Raji (cell line): ENCODE results near the gene CLSTN1.

Experiments
- POLR2A ChIP-seq: IDR thresholded peaks from 2 replicates; pipeline ENCODE4 v1.6.1; 2011; ENCODE audit warnings: low read depth, low read length, control low read depth; ENCODE audit not compliant: insufficient read depth

Gene CLSTN1

DNA sequence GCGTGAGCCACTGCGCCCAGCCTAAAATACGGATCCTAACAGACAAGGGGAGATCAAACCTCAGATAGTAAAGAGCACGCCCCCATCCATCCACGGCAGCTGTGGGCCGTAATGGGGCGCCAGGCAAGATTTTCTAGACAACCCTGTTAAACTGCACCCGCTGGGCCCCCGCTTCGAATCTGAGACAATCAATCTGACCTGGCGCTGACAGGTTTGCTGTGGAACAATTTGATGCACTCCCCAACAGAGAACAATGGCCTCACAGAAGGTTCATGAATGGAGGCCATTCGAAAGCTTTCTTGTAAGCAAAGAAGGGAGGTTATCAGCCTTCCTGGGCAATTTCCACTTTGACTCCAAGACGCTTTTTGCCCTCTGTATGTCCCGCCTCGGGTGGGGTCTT lies 30.5 kb downstream of the CLSTN1 start:
- no peak for TF ChIP-seq POLR2A

DNA sequence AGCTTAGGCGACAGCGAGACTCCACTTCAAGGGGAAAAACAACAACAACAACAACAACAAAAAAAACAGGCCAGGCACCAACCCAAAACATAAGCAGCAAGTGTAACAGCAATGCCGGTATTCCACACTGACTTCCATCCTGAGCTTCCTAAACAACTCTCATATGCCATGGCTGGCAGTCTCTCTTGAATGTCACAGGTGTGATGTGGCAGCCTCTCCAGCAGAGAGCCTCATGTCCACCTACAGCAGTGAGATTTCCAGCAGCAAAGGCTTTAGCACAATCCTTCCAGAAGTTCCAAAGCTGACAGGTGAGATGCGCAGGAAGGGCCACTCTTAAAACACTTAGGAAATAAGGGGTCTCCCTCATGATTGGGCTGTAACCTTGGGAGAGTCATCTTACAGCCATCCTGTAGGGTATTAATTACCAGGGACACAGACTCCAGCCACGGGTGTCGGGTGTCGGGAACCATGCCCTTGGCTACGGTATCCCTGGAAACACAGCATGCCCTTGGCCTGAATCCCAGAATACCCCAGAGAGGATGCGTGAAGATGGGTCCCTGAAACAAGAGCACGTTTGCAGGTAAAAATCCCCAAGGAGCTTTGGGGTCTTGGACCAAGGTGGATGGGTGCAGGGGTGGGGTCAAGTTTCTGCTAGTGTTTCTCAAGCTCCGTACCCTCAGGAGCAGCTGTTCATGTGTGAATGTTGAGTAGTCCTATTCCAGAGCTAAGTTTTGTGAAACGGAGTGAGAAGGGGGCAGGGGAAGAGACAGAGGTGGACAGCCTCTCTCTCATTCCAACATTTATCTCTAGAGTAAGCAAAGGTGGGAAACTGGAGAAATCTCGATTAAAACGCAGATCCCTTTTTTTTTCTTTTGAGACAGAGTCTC lies 31.4 kb downstream of the CLSTN1 start:
- TF ChIP-seq POLR2A = no peak

DNA sequence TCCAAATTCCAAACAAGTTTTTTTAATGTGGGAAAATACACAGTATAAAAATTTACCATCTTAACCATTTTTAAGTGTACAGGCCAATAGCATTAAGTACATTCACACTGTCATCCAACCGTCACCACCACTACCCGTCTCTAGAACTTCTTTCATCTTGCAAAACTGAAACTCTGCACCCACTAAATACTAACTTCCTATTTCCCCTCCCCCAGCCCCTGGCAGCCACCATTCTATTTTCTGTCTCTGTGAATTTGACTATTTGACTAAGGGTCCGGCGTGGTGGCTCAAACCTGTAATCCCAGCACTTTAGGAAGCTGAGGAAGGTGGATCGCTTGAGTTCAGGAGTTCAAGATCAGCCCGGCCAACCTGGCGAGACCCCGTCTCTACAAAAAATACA lies 36.1 kb downstream of the CLSTN1 start:
- no peak; the same call in 1 of the 2 replicates for TF ChIP-seq POLR2A

DNA sequence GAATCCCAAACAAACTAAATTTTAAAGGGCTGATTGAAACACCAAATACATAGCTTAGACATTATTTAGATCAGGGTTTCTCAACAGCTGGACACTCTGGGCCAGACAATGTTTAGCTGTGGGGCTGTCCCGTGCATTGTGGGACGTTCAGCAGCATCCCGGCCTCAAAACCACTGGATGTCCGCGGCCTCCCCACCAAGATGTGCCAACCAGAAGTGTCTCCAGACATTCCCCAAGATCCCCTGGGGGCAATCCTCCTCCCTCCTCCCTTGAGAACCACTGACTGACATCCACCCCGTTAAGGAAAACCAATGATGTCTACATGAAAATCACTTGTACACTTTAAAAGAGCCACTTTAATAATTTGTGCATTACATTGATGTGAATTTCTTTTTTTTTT lies 38.4 kb downstream of the CLSTN1 start:
- no peak for TF ChIP-seq POLR2A

DNA sequence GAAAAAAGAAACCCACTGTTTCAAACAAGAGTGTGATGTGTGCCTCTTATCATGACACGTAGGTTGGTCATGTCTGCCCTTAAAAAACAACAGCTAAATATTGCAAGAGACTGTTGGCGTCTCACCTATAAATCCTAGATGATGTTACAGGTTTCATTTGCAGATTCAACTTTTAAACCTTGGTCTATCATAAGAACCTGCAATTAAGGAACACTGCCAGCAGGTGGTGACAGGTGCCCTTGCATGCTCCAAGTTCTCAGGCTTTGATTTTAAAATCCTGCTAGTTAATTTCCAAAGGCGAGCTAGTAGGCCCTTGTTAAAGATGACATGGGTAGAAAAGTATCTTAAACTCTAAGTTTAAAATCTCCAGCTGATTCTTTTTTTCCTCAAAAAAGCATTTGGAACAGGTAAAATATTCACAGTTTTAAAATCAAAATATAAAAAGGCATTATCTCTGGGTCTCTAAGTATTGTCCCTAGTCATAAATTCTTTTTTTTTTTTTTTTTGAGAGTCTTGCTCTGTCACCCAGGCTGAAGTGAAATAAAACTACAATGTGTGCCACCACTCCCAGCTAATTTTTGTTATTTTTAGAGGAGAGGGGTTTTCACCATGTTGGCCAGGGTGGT lies 39.1 kb downstream of the CLSTN1 start:
- TF ChIP-seq POLR2A = no peak

DNA sequence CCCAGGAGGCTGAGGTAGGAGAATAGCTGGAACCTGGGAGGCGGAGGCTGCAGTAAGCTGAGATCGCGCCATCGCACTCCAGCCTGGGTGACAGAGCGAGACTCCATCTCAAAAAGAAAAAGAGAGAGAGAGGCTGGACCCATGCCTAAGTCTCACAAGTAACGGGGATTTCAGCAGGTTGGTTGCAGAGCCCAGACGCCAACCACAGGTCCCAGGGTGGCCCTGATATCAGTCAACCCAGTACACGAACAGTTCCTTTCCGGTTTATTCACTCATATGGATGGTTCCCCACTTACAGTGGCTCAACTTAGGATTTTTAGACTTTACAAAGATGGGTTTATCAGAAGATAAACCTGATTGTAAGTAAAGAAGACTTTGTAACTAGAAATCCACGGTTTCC lies 40.9 kb downstream of the CLSTN1 start:
- no peak for TF ChIP-seq POLR2A

DNA sequence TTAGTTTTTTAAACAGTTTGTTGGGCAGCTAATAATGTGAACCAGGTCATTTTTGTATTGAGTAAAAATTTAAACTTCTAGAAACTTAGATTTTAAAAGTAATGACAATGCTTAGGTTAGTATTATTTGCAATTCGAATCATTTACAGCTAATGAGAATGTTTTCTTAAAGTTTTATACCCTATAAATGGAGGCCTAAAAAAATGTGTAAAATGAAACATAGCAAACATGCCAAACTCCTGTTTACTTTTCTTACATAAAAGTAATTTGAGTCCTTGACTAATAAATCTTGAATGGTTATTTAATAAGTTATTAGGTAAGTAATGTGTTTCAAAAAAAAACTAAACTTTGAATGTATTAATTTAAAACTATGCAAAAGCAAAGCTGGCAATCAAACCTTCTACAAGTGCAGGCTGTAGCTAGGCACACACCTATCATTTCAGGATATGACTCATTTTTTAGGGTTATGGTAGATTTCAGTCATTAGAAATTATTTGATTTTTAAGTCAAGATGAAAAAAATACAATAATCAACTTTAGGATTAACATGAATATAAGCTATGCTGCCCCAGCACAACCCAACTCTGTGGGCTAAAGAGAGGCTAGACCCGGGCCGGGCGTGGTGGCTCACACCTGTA lies 41.5 kb downstream of the CLSTN1 start:
- TF ChIP-seq POLR2A = no peak

DNA sequence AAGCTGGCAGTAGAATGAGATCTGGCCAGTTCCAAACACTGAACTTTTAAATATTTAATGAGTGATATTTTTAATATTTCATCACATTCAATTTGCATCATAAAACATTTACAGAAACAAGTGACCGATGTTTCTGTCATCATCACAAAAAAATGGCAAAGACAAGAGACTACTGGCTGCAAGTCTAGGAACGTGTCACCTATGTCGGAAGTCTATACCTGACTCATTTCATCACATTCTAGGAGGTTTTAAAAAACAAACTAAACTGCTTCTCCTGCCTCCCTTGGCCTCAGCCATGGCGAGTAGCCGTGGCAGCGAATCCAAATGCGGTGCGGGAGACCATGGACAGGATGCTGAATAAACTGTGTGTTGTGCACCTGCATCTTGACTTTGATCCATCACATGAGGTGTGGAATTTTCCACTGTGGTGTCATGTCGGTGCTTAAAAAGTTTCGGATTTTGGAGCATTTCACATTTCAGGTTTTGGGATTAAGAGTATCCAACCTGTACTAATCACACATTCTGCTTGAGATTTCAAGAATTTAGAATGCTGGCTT lies 43.1 kb downstream of the CLSTN1 start:
- TF ChIP-seq POLR2A = no peak

DNA sequence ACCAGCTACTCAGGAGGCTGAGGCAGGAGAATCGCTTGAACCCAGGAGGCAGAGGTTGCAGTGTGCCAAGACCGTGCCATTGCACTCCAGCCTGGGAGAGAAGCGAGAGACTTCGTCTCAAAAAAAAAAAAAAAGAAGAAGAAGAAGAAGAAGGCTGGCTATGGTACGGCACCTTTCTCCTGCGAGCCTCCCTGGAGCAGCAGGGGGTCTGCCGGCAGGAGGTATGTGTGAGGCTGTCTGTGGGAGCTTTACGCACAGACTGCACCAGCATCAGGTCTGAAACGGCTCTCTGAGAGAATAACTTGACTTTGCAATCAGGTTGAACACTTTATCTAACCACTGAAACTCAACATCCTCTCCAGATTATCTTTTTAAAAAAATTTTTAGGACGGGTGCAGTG lies 44.9 kb downstream of the CLSTN1 start:
- TF ChIP-seq POLR2A = no peak

DNA sequence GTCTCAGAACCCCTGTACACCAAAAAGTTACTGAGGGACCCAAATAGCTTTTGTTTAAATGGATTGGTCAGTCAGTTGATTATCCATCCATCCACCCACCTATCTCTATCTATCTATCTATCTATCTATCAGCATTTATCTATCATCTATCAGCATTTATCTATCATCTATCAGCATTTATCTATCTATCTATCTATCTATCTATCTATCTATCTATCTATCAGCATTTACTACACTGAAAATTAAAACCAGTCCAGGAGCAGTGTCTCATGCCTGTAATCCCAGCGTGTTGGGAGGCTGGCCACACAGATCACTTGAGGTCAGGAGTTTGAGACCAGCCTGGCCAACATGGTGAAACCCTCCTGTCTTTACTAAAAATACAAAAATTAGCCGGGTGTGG lies 47.1 kb downstream of the CLSTN1 start:
- no peak for TF ChIP-seq POLR2A

DNA sequence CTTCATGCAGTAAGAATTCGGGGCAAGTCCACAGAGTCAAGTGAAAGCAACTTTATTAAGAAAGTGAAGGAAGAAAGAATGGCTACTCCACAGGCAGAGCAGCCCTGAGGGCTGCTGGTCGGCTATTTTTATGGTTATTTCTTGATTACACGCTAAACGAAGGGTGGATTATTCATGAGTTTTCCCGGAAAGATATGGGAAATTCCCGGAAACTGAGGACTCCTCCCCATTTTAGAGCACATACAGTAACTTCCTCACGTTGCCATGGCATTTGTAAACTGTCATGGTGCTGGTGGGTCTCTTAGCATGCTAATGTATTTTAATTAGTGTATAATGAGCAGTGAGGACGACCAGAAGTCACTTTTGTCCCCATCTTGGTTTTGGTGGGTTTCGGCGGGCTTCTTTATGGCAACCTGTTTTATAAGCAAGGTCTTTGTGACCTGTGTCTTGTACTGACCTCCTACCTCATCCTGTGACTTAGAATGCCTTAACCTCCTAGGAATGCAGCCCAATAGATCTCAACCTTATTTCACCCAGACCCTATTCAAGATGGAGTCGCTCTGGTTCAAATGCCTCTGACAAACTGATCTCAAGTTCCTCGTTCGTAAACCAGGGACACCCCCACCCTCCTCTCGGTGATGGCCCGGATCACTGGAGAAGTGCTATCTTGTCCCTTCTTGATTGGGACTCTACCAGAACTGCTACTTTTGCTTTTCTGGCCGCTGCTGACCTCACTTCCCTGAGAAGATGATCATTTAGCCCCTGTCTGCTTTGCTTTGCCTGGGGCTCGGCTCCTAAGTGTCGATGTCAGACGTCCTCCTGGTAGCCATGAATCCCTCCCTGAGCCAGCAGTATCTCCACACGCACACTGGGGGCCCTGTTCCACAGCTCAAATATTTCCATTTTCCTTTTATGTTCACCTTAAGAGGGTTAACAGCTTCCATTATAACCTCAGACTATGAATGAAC lies 48.8 kb downstream of the CLSTN1 start:
- no peak for TF ChIP-seq POLR2A

DNA sequence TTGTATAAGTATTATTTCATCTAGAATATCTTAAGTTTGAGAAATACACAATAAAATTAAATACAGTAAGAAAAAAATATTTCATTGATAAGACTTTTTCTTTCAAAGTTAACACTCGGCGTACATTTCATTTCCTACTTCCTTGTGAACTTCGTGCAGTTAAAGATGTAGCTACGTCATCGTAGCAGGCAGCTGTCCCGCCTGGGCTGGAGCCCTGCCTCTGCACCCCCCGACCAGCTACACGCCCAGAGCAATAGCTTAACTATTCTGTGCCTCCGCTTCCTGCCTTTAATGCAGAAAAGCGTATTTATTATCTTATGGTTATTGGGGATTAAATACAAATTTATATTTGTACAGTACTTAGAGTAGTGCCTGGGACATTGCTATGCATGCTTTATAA lies 53.5 kb downstream of the CLSTN1 start:
- no peak for TF ChIP-seq POLR2A

DNA sequence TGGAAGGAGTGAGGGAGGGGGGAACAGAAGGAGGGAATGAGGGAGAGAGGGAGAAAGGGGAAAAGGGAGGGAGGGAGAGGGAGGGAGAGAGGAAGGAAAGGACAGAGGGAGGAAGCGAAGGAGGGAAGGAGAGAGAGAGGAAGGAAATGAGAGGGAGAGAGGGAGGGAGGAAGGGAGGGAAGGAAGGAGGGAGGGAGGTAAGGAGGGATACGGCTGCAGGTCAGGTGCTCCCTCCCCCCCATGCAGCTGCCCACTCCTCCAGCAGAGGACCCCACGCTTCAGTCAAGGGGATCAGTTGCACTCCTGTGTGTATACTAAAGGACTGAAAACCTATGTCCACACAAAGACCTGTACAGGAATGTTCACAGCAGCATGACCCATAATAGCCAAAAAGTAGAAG lies 54.8 kb downstream of the CLSTN1 start:
- TF ChIP-seq POLR2A = no peak

DNA sequence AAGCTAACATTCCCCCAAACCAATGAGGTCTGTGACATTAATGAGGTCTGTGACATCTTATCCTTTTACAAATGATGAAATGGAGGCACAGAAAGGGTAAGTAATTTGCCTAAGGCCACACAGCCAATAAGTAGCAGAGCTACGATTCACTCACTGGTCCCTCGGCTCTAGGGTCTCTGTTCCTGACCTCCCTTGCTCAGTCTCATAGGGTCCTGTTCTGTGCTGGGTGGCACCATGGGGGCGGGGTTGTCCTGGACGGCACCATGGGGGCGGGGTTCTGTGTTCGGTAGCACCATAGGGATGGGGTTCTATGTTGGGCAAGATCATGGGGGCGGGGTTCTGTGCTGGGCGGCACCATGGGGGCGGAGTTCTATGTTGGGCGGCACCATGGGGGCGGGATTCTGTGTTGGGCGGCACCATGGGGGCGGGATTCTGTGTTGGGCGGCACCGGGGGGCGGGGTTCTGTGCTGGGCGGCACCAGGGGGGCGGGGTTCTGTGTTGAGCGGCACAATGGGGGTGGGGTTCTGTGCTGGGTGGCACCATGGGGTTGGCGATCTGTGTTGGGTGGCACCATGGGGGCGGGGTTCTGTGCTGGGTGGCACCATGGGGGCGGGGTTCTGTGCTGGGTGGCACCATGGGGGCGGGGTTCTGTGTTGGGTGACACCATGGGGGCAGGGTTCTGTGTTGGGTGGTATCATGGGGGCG lies 55.6 kb downstream of the CLSTN1 start:
- no peak for TF ChIP-seq POLR2A
